Stimulated activated CD4-positive, alpha-beta T cell treated with anti-CD3 and anti-CD28 coated beads, Interleukin-1b, Interleukin-23, amount 100 ng/mL, for 24 hours (primary cell): Measurements from ENCODE around the gene STAT1.

Experiments
- DNase-seq, 4 experiments: peaks; one replicate each; pipeline ENCODE4 v3.0.0-alpha.2; 2020; ENCODE audit warnings: low read depth in 4 of 4, low spot score in 1 of 4

The STAT1 gene

GRCh38 chr2:191032588-191033429 is 18.8 kb upstream of the STAT1 start:
- DNase-seq: no peak

DNA sequence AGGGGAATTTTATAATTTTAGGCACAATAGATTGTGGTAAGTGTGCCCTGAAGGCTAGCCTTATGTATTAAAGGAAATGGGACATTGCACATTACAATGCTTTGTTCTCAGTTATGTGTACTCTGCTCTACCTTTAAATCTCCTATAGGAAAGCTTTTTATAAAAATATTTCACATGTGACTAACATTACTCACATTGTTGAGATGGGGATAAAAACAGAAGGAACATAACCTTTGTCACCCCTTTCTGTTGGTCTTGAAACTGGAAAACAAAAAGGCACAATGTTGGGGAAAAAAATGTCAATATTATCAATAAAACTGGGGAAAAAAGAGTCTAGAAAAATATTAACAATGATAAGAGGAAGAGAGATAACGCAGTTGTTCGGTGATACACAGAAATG is 17.3 kb upstream of the STAT1 start:
- DNase-seq: no peak

- no peak for DNase-seq
Observed at GRCh38 chr2:191030521-191031154, 16.7 kb upstream of the STAT1 start.

DNA sequence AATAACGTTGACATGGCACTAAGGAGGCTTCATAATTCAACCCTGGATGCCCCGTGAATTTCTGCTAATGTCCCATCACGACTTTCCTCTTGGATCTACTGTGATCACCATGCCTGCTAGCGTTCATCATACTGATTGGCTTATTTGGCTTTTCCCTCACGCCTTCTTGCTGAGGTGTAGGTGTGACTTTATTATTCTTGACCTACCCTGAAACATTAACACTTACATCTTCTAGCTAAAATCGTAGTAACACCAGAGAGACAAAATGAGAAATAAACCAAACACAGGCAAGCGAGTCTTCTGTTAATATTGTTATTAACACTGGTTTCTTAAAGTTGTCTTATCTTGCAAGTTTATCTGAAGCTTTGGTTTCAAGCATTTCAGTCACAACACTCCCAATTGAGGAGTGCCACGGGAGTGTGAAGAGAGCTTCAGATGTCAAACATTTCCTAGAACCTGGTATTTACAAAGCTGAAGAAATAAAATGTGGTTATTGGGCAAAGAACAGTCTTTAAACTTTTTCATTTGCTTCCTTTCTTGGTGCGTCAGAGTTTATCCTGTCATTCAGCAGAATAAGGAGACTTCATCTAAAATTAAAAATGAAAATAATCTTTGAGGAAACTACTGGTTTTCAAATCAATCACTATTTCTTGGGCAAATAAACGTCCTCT is 15.4 kb upstream of the STAT1 start:
- no peak for DNase-seq

GRCh38 chr2:191026377-191026776 is 12.4 kb upstream of the STAT1 start:
- DNase-seq: no peak

DNA sequence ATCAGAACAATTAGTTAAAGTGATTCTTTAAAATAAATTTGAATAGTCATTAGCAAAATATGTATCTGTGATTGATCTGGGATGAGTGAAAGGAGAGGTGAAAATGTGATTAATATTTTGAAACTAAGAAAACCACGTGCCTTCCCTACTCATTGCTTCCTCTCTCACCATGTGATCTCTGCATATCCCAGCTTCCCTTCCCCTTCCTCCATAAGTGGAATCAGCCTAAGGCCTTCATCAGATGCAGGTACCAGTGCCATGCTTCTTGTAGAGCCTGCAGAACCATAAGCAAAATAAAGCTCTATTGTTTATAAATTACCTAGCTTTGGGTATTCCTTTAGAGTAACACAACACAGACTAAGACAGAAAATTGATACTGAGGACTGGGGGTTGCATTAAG is 11.2 kb upstream of the STAT1 start:
- DNase-seq: no peak

DNA sequence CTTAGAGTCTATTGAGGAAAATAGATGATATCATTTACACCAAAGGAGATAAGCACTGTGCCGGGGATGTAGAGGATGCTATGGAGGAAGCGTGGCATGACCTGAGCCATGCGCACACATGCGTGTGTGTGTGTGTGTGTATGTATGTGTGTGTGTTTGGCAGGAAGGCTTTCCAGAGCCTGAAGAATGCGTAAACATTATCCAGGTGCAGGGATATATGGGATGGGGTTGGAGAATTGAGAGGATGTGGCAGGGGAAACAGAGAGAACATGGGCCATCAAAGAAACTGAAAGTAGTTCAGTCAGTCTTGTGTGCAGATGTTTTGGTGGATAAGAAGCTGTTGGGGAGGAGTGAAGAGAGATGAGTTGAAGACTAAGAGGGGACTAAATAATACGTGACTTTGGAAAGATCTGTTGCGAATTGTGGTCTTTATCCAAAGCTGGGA is 9.3 kb upstream of the STAT1 start:
- DNase-seq: no peak

GRCh38 chr2:191020742-191021381 is 6.9 kb upstream of the STAT1 start:
- DNase-seq: no peak

- DNase-seq: peak; percentile 79 to 92 (median 86)
Observed at GRCh38 chr2:191020221-191020741, 6.3 kb upstream of the STAT1 start.

DNA sequence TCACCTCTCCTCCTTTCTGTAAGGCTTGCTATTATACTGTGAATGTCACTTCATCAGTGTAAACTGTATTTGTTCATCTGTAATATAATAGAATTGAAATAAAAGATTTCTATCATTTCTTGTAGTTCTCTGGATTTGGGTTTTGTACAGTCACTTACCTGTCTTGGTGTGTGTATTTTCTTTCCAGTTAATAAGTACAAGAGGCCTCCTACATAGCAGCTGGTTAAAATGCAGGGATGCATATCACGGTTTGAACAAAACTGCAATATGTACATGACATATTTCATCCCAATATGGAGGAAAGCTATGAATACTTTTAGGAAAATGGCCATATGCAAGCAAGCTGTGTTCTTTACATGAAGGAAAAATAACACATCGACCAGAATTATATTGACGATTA is 5.4 kb upstream of the STAT1 start:
- no peak for DNase-seq

DNA sequence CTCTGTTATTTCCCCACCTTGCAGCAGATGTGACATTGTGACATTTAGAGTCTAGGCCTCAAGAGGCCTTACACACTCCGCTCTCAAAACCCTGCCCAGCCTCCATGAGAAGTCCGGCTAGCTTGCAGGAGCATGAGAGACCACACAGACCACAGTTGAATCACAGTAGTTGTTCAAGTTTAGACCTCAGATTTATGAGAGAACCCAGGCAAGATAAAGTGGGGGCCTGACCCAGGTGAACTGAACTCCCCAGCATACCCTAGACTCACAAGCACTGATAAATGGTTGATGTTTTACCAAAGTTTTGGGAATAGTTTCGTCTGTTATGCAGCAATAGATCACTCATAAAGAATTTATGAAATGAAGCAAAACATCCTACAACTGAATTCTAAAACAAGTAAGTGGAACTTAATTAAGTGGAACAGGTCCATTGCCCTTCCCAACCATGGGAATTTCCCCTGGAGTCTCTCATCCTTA is 4.7 kb upstream of the STAT1 start:
- no peak for DNase-seq

DNA sequence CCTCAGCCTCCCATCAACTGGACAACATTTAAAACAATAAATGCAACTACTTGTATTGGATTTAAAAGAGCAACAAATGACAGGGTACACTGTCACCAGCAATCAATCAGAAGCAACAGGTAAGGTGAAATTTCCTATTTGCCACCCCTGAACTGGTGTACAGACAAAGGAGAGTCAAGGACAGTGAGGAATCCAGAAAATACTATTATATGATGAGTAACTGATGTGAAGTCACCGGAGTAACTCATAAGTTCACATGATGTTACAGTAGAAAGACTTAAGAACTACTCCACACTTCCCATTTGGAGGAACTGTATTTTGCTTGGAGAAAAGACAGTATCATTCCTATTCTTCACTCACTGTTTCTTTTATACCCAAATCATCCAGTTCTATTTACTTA is 4.1 kb upstream of the STAT1 start:
- DNase-seq: no peak

DNA sequence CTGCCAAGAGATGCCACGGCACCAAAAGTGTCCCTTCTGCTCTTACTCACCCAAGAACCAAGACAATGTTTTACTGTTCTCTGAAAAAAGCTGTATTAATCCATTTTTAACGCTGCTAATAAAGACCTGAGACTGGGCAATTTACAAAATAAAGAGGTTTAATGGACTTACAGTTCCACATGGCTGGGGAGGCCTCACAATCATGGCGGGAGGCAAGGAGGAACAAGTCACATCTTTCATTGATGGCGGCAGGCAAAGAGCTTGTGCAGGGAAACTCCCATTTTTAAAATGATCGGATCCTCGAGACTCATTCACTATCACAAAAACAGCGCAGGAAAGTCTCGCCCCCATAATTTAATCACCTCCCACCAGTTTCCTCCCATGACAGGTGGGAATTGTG is 1.9 kb upstream of the STAT1 start:
- no peak for DNase-seq

GRCh38 chr2:191015239-191015638 is 1.3 kb upstream of the STAT1 start:
- no peak for DNase-seq

DNA sequence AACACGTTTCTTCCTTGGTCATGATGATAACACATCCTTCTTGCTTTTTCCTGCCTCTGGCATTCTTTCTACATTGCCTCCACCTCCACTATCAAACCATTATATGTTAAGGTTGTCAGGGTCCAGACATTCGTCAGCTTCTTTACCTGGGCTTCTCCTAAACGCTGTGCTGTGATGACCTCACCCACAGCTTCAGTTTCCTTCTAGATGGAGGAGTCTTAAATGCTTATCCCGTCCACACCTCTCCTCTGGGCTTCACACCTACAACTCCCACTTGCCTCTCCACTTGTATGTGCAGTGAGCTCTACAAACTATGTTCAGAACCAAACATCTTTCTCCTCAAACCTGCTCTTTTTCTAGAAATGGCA is 666 bp upstream of the STAT1 start:
- DNase-seq: no peak

GRCh38 chr2:191013682-191013931 is 364 bp downstream of the STAT1 start:
- no peak for DNase-seq

- DNase-seq: no peak
Observed at GRCh38 chr2:191012845-191013681, 908 bp downstream of the STAT1 start.

GRCh38 chr2:191012346-191012745 is 1.6 kb downstream of the STAT1 start:
- DNase-seq: no peak

DNA sequence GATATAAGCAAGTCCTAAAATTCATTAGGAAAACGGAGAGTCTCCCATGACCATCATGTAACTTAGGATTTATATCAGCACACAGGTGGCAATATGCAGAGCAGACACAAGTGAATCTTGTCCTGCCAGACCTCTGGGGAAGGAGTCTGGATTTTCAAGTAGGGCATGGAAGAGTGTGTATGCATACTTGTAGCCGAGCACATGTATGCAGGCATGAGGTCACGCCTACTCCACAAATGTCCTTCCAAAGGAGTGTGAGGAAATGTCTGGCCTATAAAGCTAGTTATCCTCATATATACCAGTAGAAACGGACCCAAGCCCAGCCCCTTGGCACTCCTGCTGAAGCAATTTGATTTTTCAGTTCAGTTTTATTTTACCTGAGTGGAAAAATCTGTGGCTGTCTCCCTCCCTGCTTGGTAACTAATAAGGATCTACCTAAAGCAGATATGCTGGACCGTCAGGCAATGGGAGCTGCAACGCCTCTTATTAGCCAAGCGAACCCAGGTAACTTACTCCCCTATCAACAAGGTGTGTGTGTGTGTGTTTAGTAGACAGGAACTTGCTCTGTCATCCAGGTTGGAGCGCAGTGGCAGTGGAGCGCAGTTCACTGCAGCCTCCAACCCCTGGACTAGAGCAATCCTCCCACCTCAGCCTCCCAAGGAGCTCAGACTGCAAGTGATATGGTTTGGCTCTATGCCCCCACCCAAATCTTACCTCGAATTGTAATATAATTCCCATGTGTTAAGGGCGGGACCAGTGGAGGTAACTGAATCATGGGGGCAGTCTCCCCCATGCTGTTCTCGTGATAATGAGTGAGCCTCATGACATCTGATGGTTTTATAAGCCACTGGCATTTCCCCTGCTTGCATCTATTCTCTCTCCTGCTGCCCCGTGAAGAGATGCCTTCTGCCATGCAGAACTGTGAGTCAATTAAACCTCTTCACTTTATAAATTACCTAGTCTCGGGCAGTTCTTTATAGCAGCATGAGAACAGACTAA is 2.8 kb downstream of the STAT1 start:
- DNase-seq: no peak
